LNCaP clone FGC (cell line): ENCODE data around the gene MIPOL1.

Experiments
- DNase-seq: peaks from one replicate; pipeline ENCODE4 v3.0.0-alpha.2; 2011; ENCODE audit warnings: low read depth
- H3K4me3 ChIP-seq: 2 replicates; pipeline ENCODE4 v1.5.1; 2011; ENCODE audit warnings: mild to moderate bottlenecking, low read depth, low read length, control low read depth
- TF ChIP-seq, protein P1 (sequence below): IDR thresholded peaks from 2 replicates; pipeline ENCODE4 v1.5.1; 2012; ENCODE audit warnings: mild to moderate bottlenecking; ENCODE audit not compliant: control insufficient read depth, insufficient read depth; ENCODE audit errors: extremely low read depth

The MIPOL1 gene

DNA sequence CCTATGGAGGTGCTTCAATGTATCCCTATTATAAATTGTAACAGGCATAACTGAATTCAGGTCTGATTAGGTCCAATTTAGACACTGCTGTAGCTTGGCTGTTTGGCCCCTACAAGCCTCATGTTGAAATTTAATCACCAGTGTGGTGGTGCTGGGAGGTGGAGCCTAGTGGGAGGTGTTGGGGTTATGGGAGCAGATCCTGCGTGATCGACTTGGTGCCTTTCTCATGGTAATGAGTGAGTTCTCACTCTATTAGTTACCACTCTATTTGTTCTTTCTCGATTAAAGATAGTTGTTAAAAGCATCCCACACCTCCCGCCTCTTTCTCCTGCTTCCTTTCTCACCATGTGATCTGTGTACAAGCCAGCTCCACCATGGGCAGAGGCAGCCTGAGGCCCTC lies 275.2 kb downstream of the MIPOL1 start:
- DNase-seq: no peak
- TF ChIP-seq, protein P1, sequence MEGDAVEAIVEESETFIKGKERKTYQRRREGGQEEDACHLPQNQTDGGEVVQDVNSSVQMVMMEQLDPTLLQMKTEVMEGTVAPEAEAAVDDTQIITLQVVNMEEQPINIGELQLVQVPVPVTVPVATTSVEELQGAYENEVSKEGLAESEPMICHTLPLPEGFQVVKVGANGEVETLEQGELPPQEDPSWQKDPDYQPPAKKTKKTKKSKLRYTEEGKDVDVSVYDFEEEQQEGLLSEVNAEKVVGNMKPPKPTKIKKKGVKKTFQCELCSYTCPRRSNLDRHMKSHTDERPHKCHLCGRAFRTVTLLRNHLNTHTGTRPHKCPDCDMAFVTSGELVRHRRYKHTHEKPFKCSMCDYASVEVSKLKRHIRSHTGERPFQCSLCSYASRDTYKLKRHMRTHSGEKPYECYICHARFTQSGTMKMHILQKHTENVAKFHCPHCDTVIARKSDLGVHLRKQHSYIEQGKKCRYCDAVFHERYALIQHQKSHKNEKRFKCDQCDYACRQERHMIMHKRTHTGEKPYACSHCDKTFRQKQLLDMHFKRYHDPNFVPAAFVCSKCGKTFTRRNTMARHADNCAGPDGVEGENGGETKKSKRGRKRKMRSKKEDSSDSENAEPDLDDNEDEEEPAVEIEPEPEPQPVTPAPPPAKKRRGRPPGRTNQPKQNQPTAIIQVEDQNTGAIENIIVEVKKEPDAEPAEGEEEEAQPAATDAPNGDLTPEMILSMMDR: no peak
- H3K4me3 ChIP-seq: no peak overlapping the region

DNA sequence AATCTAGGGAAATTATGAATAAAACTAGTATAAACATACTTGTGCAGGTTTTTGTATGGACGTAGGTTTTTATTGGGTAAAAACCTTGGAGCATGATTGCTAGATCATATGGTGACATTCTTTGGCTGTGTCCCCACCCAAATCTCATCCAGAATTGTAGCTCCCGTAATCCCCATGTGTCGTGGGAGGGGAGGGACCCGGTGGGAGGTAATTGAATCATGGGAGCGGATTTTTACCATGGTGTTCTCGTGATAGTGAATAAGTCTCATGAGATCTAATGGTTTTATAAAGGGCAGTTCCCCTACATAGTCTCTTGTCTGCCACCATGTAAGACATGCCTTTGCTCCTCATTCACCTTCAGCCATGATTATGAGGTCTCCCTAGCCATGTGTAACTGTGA lies 276.5 kb downstream of the MIPOL1 start:
- DNase-seq: no peak
- TF ChIP-seq, protein P1: no peak
- no peak overlapping the region for H3K4me3 ChIP-seq

DNA sequence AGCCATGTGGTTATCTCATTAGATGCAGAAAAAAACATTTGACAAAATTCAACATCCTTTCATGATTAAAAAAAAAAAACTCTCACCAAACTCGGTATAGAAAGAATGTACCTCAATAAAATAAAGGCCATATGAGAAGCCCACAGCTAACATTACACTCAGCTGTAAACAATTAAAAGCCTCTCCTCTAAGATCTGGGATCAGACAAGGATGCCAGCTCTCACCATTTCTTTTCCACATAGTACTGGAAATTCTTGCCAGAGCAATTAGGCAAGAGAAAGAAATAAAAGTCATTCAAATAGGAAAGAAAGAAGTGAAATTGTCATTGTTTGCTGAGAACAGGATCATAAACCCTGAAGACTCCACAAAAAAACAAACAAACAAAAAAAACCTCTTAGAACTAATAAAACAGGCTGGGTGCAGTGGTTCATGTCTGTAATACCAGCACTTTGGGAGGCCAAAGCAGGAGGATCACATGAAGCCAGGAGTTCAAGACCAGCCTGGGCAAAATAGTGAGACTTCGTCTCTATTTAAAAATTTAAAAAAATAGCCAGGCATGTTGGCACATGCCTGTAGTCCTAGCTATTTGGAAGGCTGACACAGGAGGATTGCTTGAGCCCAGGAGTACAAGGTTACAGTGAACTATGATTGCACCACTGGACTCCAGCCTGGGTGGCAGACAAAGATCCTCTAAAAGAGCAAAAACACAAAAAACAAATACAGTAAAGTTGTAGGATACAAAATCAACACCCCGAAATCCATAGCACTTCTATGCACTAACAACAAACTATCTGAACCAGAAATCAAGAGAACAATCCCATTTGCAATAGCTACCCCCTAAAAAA lies 282.9 kb downstream of the MIPOL1 start:
- TF ChIP-seq, protein P1: no peak
- no peak for DNase-seq
- H3K4me3 ChIP-seq: no peak overlapping the region

DNA sequence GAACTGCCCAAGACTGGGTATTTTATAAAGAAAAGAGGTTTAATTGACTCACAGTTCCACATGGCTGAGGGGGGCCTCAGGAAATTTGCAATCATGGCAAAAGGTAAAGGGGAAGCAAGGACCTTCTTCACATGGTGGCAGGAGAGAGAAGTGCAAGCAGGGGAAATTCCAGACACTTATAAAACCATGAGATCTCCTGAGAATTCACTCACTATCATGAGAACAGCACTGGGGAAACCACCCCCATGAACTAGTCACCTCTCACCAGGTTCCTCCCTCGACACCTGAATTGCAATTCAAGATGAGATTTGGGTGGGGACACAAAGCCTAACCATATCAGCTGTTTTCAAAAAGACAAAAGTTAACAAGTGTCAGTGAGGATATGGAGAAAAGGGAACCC lies 284.7 kb downstream of the MIPOL1 start:
- H3K4me3 ChIP-seq: no peak overlapping the region
- DNase-seq: no peak
- TF ChIP-seq, protein P1: no peak

DNA sequence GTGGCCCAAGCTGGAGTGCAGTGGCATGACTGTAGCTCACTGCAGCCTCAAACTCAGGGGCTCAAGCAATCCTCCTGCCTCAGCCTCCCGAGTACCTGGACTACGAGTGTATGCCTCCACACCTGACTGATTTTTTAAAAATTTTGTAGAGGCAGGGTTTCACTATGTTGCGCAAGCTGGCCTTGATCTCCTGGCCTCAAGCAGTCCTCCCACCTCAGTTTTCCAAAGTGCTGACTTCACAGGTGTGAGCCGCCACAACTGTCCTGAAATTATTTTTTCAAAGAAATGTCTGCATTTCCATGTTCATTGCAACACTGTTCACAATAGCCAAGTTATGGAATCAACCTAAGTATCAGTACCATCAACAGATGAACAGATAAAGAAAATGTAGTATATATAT lies 285.9 kb downstream of the MIPOL1 start:
- no peak for DNase-seq
- TF ChIP-seq, protein P1: no peak

DNA sequence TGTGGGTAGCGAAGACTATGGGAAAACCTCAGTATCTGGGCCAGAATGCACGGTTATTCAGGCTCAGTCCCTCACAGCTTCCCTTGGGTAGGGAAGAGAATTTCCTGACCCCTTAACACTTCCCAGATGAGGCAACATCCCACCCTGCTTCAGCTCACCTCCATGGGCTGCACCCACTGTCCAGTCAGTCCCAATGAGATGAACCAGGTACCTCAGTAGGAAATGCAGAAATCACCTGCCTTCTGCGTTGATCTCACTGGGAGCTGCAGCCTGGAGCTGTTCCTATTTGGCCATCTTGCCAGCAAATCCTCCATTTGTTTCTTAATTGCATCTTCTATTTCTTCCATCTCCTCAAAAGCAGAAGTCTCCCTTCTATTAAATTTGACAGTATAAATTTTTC lies 292.9 kb downstream of the MIPOL1 start:
- TF ChIP-seq, protein P1: no peak
- DNase-seq: no peak
- H3K4me3 ChIP-seq: no peak overlapping the region

More for the DNA sequence above, 285.9 kb downstream of the MIPOL1 start:
- H3K4me3 ChIP-seq: no peak overlapping the region

DNA sequence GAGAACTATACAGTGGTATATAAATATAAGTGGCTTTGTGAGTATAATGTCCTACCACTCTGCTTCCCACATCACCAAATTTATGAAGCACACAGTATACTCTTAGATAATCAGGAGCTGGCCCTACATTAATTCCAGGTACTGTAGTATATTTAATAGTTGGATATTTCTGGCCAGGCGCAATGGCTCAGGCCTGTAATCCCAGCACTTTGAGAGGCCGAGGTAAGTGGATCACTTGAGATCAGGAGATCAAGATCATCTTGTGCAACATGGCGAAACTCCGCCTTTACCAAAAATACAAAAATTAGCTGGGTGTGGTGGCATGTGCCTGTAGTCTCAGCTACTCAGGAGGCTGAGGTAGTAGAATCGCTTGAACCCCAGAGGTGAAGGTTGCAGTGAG lies 293.3 kb downstream of the MIPOL1 start:
- no peak overlapping the region for H3K4me3 ChIP-seq
- TF ChIP-seq, protein P1: no peak
- DNase-seq: no peak
